ENCODE data around the gene CSMD2.

CSMD2 gene

GRCh38 chr1:34066981-34067603 is 97.9 kb downstream of the CSMD2 start:
- DNase-seq (ENCODE audit: low read depth, low spot score): no peak
- H3K36me3 ChIP-seq (ENCODE audit: insufficient read depth, insufficient read length, low read length): no peaks in the 10 kb centered on the region
- H3K9me3 ChIP-seq (ENCODE audit: insufficient read depth, low read length): peaks cover 57% of the 10 kb centered on the region
- TF ChIP-seq YY1 (IDR thresholded peaks at IDR 0.05; ENCODE audit: insufficient read depth, insufficient read length) (no peak), SUZ12 (IDR thresholded peaks at IDR 0.05; ENCODE audit: extremely low read depth, insufficient read depth, insufficient read length) (no peak), ZNF274 (IDR thresholded peaks at IDR 0.05; ENCODE audit: low read depth, low read length) (no peak)
- no peak overlapping the region for H3K4me3 ChIP-seq (ENCODE audit: insufficient read length, low read depth)
- H3K27me3 ChIP-seq (ENCODE audit: insufficient read depth, insufficient read length): no peaks in the 10 kb centered on the region
- H3K9ac ChIP-seq (ENCODE audit: insufficient read length, low read depth): no peak overlapping the region
- H3K4me1 ChIP-seq (ENCODE audit: insufficient read depth, insufficient read length): peaks cover 2% of the 10 kb centered on the region

- Histone ChIP-seq H3K27me3 (ENCODE audit: insufficient read depth, insufficient read length) (no peaks in the 10 kb centered on the region), H3K9me3 (ENCODE audit: insufficient read depth, low read length) (peaks cover 57% of the 10 kb centered on the region), H3K4me3 (ENCODE audit: insufficient read length, low read depth) (no peak overlapping the region), H3K4me1 (ENCODE audit: insufficient read depth, insufficient read length) (peaks cover 4% of the 10 kb centered on the region), H3K9ac (ENCODE audit: insufficient read length, low read depth) (no peak overlapping the region), H3K36me3 (ENCODE audit: insufficient read depth, insufficient read length, low read length) (no peaks in the 10 kb centered on the region)
- no peak for DNase-seq (ENCODE audit: low read depth, low spot score)
- TF ChIP-seq YY1 (IDR thresholded peaks at IDR 0.05; ENCODE audit: insufficient read depth, insufficient read length): no peak
- TF ChIP-seq SUZ12 (IDR thresholded peaks at IDR 0.05; ENCODE audit: extremely low read depth, insufficient read depth, insufficient read length): no peak
- no peak for TF ChIP-seq ZNF274 (IDR thresholded peaks at IDR 0.05; ENCODE audit: low read depth, low read length)
Observed at GRCh38 chr1:34066166-34066565, 98.9 kb downstream of the CSMD2 start.

- H3K4me3 ChIP-seq (ENCODE audit: insufficient read length, low read depth): no peak overlapping the region
- DNase-seq (ENCODE audit: low read depth, low spot score): no peak
- H3K4me1 ChIP-seq (ENCODE audit: insufficient read depth, insufficient read length): peaks cover 6% of the 10 kb centered on the region
- H3K27me3 ChIP-seq (ENCODE audit: insufficient read depth, insufficient read length): no peaks in the 10 kb centered on the region
- no peak overlapping the region for H3K9ac ChIP-seq (ENCODE audit: insufficient read length, low read depth)
- peaks cover 57% of the 10 kb centered on the region for H3K9me3 ChIP-seq (ENCODE audit: insufficient read depth, low read length)
- H3K36me3 ChIP-seq (ENCODE audit: insufficient read depth, insufficient read length, low read length): no peaks in the 10 kb centered on the region
- TF ChIP-seq YY1 (IDR thresholded peaks at IDR 0.05; ENCODE audit: insufficient read depth, insufficient read length): no peak
Observed at GRCh38 chr1:34065498-34065897, 99.5 kb downstream of the CSMD2 start.

GRCh38 chr1:34060901-34061415 is 104.1 kb downstream of the CSMD2 start:
- Histone ChIP-seq H3K27me3 (ENCODE audit: insufficient read depth, insufficient read length) (no peaks in the 10 kb centered on the region), H3K9me3 (ENCODE audit: insufficient read depth, low read length) (peaks cover 31% of the 10 kb centered on the region; the same call in 1 of the 2 replicates), H3K4me1 (ENCODE audit: insufficient read depth, insufficient read length) (peaks cover 8% of the 10 kb centered on the region), H3K9ac (ENCODE audit: insufficient read length, low read depth) (no peak overlapping the region), H3K4me3 (ENCODE audit: insufficient read length, low read depth) (no peak overlapping the region), H3K36me3 (ENCODE audit: insufficient read depth, insufficient read length, low read length) (no peaks in the 10 kb centered on the region)
- TF ChIP-seq SUZ12 (IDR thresholded peaks at IDR 0.05; ENCODE audit: extremely low read depth, insufficient read depth, insufficient read length): no peak
- TF ChIP-seq ZNF274 (IDR thresholded peaks at IDR 0.05; ENCODE audit: low read depth, low read length): no peak
- no peak for TF ChIP-seq YY1 (IDR thresholded peaks at IDR 0.05; ENCODE audit: insufficient read depth, insufficient read length)
- DNase-seq (ENCODE audit: low read depth, low spot score): no peak

GRCh38 chr1:34060187-34060730 is 104.8 kb downstream of the CSMD2 start:
- H3K36me3 ChIP-seq (ENCODE audit: insufficient read depth, insufficient read length, low read length): no peaks in the 10 kb centered on the region
- no peak overlapping the region for H3K4me3 ChIP-seq (ENCODE audit: insufficient read length, low read depth)
- peaks cover 8% of the 10 kb centered on the region for H3K4me1 ChIP-seq (ENCODE audit: insufficient read depth, insufficient read length)
- H3K27me3 ChIP-seq (ENCODE audit: insufficient read depth, insufficient read length): no peaks in the 10 kb centered on the region
- no peak overlapping the region for H3K9ac ChIP-seq (ENCODE audit: insufficient read length, low read depth)
- DNase-seq (ENCODE audit: low read depth, low spot score): no peak
- TF ChIP-seq ZNF274 (IDR thresholded peaks at IDR 0.05; ENCODE audit: low read depth, low read length): no peak
- no peak for TF ChIP-seq SUZ12 (IDR thresholded peaks at IDR 0.05; ENCODE audit: extremely low read depth, insufficient read depth, insufficient read length)
- no peak for TF ChIP-seq YY1 (IDR thresholded peaks at IDR 0.05; ENCODE audit: insufficient read depth, insufficient read length)
- peaks cover 27% of the 10 kb centered on the region; the same call in 1 of the 2 replicates for H3K9me3 ChIP-seq (ENCODE audit: insufficient read depth, low read length)

DNA sequence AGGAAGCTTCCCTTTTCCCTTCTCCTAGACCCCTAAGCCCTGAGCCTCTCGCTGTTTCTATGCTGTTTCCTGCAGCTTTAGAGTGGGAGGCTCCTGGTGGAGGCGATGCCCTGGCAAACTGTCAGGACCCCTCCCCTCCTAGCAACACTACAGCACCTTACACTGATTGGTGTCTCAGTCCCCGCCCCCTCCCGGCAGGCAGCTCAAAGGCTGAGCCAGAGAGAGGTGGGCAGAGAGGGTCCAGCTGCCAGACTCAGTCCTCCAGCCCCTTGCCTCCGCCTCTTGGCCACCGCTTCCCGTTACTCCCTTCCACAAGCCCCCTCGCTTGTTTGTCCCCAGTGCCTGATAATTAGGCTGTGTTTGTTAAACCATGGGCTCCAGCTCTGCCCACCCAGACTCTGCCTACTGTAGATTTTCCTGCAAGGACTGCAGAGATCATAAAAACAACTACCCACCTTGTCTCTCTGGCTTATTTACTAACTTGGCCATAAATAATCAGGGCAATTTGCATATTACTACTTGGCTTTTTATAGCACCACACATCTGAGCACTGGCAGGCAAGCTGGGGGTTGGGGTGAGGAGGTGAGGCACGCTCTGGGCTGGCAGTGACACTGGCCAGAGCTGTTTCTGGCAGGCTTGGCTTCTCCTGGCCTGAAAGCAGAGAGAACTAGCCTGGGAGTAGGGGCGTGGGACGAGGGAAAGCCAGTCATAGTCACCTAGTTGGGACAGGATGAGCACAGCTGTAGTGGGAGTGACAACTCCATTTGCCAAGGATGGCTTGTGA is 107.5 kb downstream of the CSMD2 start:
- DNase-seq (ENCODE audit: low read depth, low spot score): no peak
- no peaks in the 10 kb centered on the region for H3K27me3 ChIP-seq (ENCODE audit: insufficient read depth, insufficient read length)
- H3K4me3 ChIP-seq (ENCODE audit: insufficient read length, low read depth): no peak overlapping the region
- H3K9me3 ChIP-seq (ENCODE audit: insufficient read depth, low read length): peaks cover 3% of the 10 kb centered on the region; the same call in 1 of the 2 replicates
- TF ChIP-seq SUZ12 (IDR thresholded peaks at IDR 0.05; ENCODE audit: extremely low read depth, insufficient read depth, insufficient read length) (no peak), YY1 (IDR thresholded peaks at IDR 0.05; ENCODE audit: insufficient read depth, insufficient read length) (no peak), ZNF274 (IDR thresholded peaks at IDR 0.05; ENCODE audit: low read depth, low read length) (no peak)
- H3K9ac ChIP-seq (ENCODE audit: insufficient read length, low read depth): no peak overlapping the region
- H3K4me1 ChIP-seq (ENCODE audit: insufficient read depth, insufficient read length): peaks cover 8% of the 10 kb centered on the region
- no peaks in the 10 kb centered on the region for H3K36me3 ChIP-seq (ENCODE audit: insufficient read depth, insufficient read length, low read length)

- no peak for TF ChIP-seq SUZ12 (IDR thresholded peaks at IDR 0.05; ENCODE audit: extremely low read depth, insufficient read depth, insufficient read length)
- TF ChIP-seq ZNF274 (IDR thresholded peaks at IDR 0.05; ENCODE audit: low read depth, low read length): no peak
- TF ChIP-seq YY1 (IDR thresholded peaks at IDR 0.05; ENCODE audit: insufficient read depth, insufficient read length): no peak
Observed at GRCh38 chr1:34055818-34056217, 109.2 kb downstream of the CSMD2 start.

More at GRCh38 chr1:34055818-34056217, 109.2 kb downstream of the CSMD2 start:
- no peaks in the 10 kb centered on the region for H3K27me3 ChIP-seq (ENCODE audit: insufficient read depth, insufficient read length)
- H3K9ac ChIP-seq (ENCODE audit: insufficient read length, low read depth): no peak overlapping the region
- H3K36me3 ChIP-seq (ENCODE audit: insufficient read depth, insufficient read length, low read length): no peaks in the 10 kb centered on the region
- DNase-seq (ENCODE audit: low read depth, low spot score): no peak
- peaks cover 2% of the 10 kb centered on the region for H3K4me1 ChIP-seq (ENCODE audit: insufficient read depth, insufficient read length)
- H3K9me3 ChIP-seq (ENCODE audit: insufficient read depth, low read length): no peaks in the 10 kb centered on the region
- no peak overlapping the region for H3K4me3 ChIP-seq (ENCODE audit: insufficient read length, low read depth)

All from NT2/D1 (cell line).